ENCODE measurements around the gene PRORP. TPM values are rescaled to one million over a fixed set of nuclear protein-coding genes. Genes with fewer than 3 reads are reported as not detected.

Gene PRORP
- total and polyA plus RNA-seq, 9 of the 15 experiments (the other 6 are each of a cell fraction or from before 2014, with no cell fraction given): 21.9 to 48.7 (median 36.5) TPM

- TF ChIP-seq PCBP1 (IDR thresholded peaks at IDR 0.05; ENCODE audit: low read depth, low read length, poor library complexity, severe bottlenecking): no peak
- no peak for TF ChIP-seq HNRNPUL1 (IDR thresholded peaks at IDR 0.05; ENCODE audit: low read length)
Observed at GRCh38 chr14:35167496-35167895, 45.1 kb downstream of the PRORP start (continued).

Other genes with a start within 250 kb of the PRORP start
- gene BAZ1A, start 247.2 kb upstream of the PRORP start, total RNA-seq (2014; rRNA removed): 39.1 and 41.3 TPM in 2 replicates
- gene BAZ1A, start 247.2 kb upstream of the PRORP start, total RNA-seq (2014; rRNA removed; fragmentation: Illumina TruSeq; extraction: Trizol): 64.4 and 77.5 TPM in 2 replicates
- gene BAZ1A, start 247.2 kb upstream of the PRORP start, total RNA-seq (2015; rRNA removed; fragmentation: Illumina TruSeq; extraction: Trizol): 59.9 and 71.2 TPM in 2 replicates
- gene BAZ1A, start 247.2 kb upstream of the PRORP start, total RNA-seq (2021): 31.0 and 36.0 TPM in 2 replicates
- gene BAZ1A, start 247.2 kb upstream of the PRORP start, polyA plus RNA-seq (2011; rRNA removed): 31.2 and 43.8 TPM in 2 replicates
- gene BAZ1A, start 247.2 kb upstream of the PRORP start, polyA plus RNA-seq (2014; fragmentation: Illumina TruSeq; extraction: Trizol): 42.3 and 51.5 TPM in 2 replicates
- 10 to 100 TPM; 22.0 to 23.6 TPM for gene BAZ1A, start 247.2 kb upstream of the PRORP start, polyA plus RNA-seq (2014; fragmentation: Nextera tagmentation; extraction: Ambion mirVana)
- gene BAZ1A, start 247.2 kb upstream of the PRORP start, polyA plus RNA-seq (2014; rRNA removed): 31.0 and 37.9 TPM in 2 replicates
- gene SRP54, start 139.6 kb upstream of the PRORP start, total RNA-seq (2014; rRNA removed): 46.7 and 51.7 TPM in 2 replicates
- gene SRP54, start 139.6 kb upstream of the PRORP start, total RNA-seq (2014; rRNA removed; fragmentation: Illumina TruSeq; extraction: Trizol): 68.2 and 74.5 TPM in 2 replicates
- gene SRP54, start 139.6 kb upstream of the PRORP start, total RNA-seq (2015; rRNA removed; fragmentation: Illumina TruSeq; extraction: Trizol): 59.3 and 62.5 TPM in 2 replicates
- 38.7 and 41.6 TPM in 2 replicates for gene SRP54, start 139.6 kb upstream of the PRORP start, total RNA-seq (2021)
- 28.6 and 31.1 TPM in 2 replicates for gene SRP54, start 139.6 kb upstream of the PRORP start, polyA plus RNA-seq (2011; rRNA removed)
- 64.7 and 69.8 TPM in 2 replicates for gene SRP54, start 139.6 kb upstream of the PRORP start, polyA plus RNA-seq (2014; fragmentation: Illumina TruSeq; extraction: Trizol)
- 10 to 100 TPM; 44.1 to 64.5 TPM for gene SRP54, start 139.6 kb upstream of the PRORP start, polyA plus RNA-seq (2014; fragmentation: Nextera tagmentation; extraction: Ambion mirVana)
- gene SRP54, start 139.6 kb upstream of the PRORP start, polyA plus RNA-seq (2014; rRNA removed): 51.5 and 51.9 TPM in 2 replicates
- gene FAM177A1, start 76.3 kb upstream of the PRORP start, total RNA-seq (2014; rRNA removed): 29.9 and 35.3 TPM in 2 replicates
- gene FAM177A1, start 76.3 kb upstream of the PRORP start, total RNA-seq (2014; rRNA removed; fragmentation: Illumina TruSeq; extraction: Trizol): 28.1 and 34.2 TPM in 2 replicates
- gene FAM177A1, start 76.3 kb upstream of the PRORP start, total RNA-seq (2015; rRNA removed; fragmentation: Illumina TruSeq; extraction: Trizol): 27.5 and 27.8 TPM in 2 replicates
- 34.5 and 36.2 TPM in 2 replicates for gene FAM177A1, start 76.3 kb upstream of the PRORP start, total RNA-seq (2021)
- gene FAM177A1, start 76.3 kb upstream of the PRORP start, polyA plus RNA-seq (2011; rRNA removed): 30.3 and 35.6 TPM in 2 replicates
- 30.6 and 32.6 TPM in 2 replicates for gene FAM177A1, start 76.3 kb upstream of the PRORP start, polyA plus RNA-seq (2014; fragmentation: Illumina TruSeq; extraction: Trizol)
- gene FAM177A1, start 76.3 kb upstream of the PRORP start, polyA plus RNA-seq (2014; fragmentation: Nextera tagmentation; extraction: Ambion mirVana): 10 to 100 TPM in 1 of 2 experiments, 1 to 10 TPM in 1; 7.7 to 12.1 TPM
- 36.2 and 41.2 TPM in 2 replicates for gene FAM177A1, start 76.3 kb upstream of the PRORP start, polyA plus RNA-seq (2014; rRNA removed)
- gene PPP2R3C, start 562 bp upstream of the PRORP start, total RNA-seq (2014; rRNA removed): 22.7 and 28.9 TPM in 2 replicates
- gene PPP2R3C, start 562 bp upstream of the PRORP start, total RNA-seq (2014; rRNA removed; fragmentation: Illumina TruSeq; extraction: Trizol): 24.0 and 24.7 TPM in 2 replicates
- gene PPP2R3C, start 562 bp upstream of the PRORP start, total RNA-seq (2015; rRNA removed; fragmentation: Illumina TruSeq; extraction: Trizol): 17.9 and 21.3 TPM in 2 replicates
- 15.3 and 18.0 TPM in 2 replicates for gene PPP2R3C, start 562 bp upstream of the PRORP start, total RNA-seq (2021)
- 16.1 and 22.7 TPM in 2 replicates for gene PPP2R3C, start 562 bp upstream of the PRORP start, polyA plus RNA-seq (2011; rRNA removed)
- 17.4 and 17.9 TPM in 2 replicates for gene PPP2R3C, start 562 bp upstream of the PRORP start, polyA plus RNA-seq (2014; fragmentation: Illumina TruSeq; extraction: Trizol)
- gene PPP2R3C, start 562 bp upstream of the PRORP start, polyA plus RNA-seq (2014; fragmentation: Nextera tagmentation; extraction: Ambion mirVana): 10 to 100 TPM; 41.9 to 43.3 TPM
- gene PPP2R3C, start 562 bp upstream of the PRORP start, polyA plus RNA-seq (2014; rRNA removed): 14.7 and 17.2 TPM in 2 replicates
- gene PSMA6, start 169.8 kb downstream of the PRORP start, total RNA-seq (2014; rRNA removed): 164 and 210 TPM in 2 replicates
- gene PSMA6, start 169.8 kb downstream of the PRORP start, total RNA-seq (2014; rRNA removed; fragmentation: Illumina TruSeq; extraction: Trizol): 234 and 271 TPM in 2 replicates
- 279 and 288 TPM in 2 replicates for gene PSMA6, start 169.8 kb downstream of the PRORP start, total RNA-seq (2015; rRNA removed; fragmentation: Illumina TruSeq; extraction: Trizol)
- gene PSMA6, start 169.8 kb downstream of the PRORP start, total RNA-seq (2021): 258 and 274 TPM in 2 replicates
- 318 and 452 TPM in 2 replicates for gene PSMA6, start 169.8 kb downstream of the PRORP start, polyA plus RNA-seq (2011; rRNA removed)
- 292 and 301 TPM in 2 replicates for gene PSMA6, start 169.8 kb downstream of the PRORP start, polyA plus RNA-seq (2014; fragmentation: Illumina TruSeq; extraction: Trizol)
- gene PSMA6, start 169.8 kb downstream of the PRORP start, polyA plus RNA-seq (2014; fragmentation: Nextera tagmentation; extraction: Ambion mirVana): 100 to 1,000 TPM; 922 to 952 TPM
- 274 and 283 TPM in 2 replicates for gene PSMA6, start 169.8 kb downstream of the PRORP start, polyA plus RNA-seq (2014; rRNA removed)